ENCODE measurements around the gene ADORA1.

The ADORA1 gene

GRCh38 chr1:203177470-203178039 is 50.0 kb downstream of the ADORA1 start:
- TF ChIP-seq CTCF (IDR thresholded peaks at IDR 0.05; ENCODE audit: low read depth, low read length), result no peak
- H3K4me3 ChIP-seq (ENCODE audit: low read depth, low read length), result no peak overlapping the region

GRCh38 chr1:203178083-203178482 is 50.6 kb downstream of the ADORA1 start:
- no peak overlapping the region for H3K4me3 ChIP-seq (ENCODE audit: low read depth, low read length)
- no peak for TF ChIP-seq CTCF (IDR thresholded peaks at IDR 0.05; ENCODE audit: low read depth, low read length)

- no peak overlapping the region for H3K4me3 ChIP-seq (ENCODE audit: low read depth, low read length)
- TF ChIP-seq CTCF (IDR thresholded peaks at IDR 0.05; ENCODE audit: low read depth, low read length), result no peak
These were observed 51.5 kb downstream of the ADORA1 start for GRCh38 chr1:203178821-203179666.

- no peak overlapping the region for H3K4me3 ChIP-seq (ENCODE audit: low read depth, low read length)
- no peak for TF ChIP-seq CTCF (IDR thresholded peaks at IDR 0.05; ENCODE audit: low read depth, low read length)
These were observed 52.1 kb downstream of the ADORA1 start for GRCh38 chr1:203179667-203180005.

GRCh38 chr1:203180611-203181330 is 53.2 kb downstream of the ADORA1 start:
- no peak overlapping the region for H3K4me3 ChIP-seq (ENCODE audit: low read depth, low read length)

GRCh38 chr1:203181586-203182386 is 54.3 kb downstream of the ADORA1 start:
- no peak for TF ChIP-seq CTCF (IDR thresholded peaks at IDR 0.05; ENCODE audit: low read depth, low read length)

More at GRCh38 chr1:203180611-203181330, 53.2 kb downstream of the ADORA1 start:
- TF ChIP-seq CTCF (IDR thresholded peaks at IDR 0.05; ENCODE audit: low read depth, low read length), result no peak

More at GRCh38 chr1:203181586-203182386, 54.3 kb downstream of the ADORA1 start:
- no peak overlapping the region for H3K4me3 ChIP-seq (ENCODE audit: low read depth, low read length)
